HG03159 (cell line): ENCODE results near the gene ASPA.
"Not testable (repeated sequence)": the region's sequence is repeated elsewhere in the genome, so short reads cannot be mapped to it uniquely, and the experiment has no call there.

Experiments
- ATAC-seq: cut with Tn5 transposase; IDR thresholded peaks from one replicate; pipeline ENCODE4 v1.9.1; 2021; ENCODE audit warnings: mild to moderate bottlenecking, moderate library complexity; ENCODE audit not compliant: unreplicated experiment

ASPA gene

DNA sequence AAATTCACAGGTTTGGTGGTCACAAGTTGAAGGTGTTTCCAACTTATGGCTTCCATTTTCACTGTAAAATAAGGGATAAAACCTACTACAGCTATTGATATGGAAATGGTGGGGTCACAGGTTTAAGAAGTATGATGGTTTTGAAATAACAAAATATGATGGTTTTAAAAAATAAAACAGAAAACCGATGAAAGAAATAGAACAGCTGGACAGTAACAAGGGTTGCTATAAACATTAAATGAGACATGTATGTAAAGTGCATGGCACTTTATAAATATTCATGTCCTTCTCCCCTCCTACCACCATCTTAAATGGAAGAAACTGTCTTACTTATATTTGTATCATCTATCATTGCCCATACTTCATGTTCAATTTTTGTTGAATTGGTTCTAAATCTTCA, 31.3 kb downstream of the ASPA start:
- no peak for ATAC-seq

DNA sequence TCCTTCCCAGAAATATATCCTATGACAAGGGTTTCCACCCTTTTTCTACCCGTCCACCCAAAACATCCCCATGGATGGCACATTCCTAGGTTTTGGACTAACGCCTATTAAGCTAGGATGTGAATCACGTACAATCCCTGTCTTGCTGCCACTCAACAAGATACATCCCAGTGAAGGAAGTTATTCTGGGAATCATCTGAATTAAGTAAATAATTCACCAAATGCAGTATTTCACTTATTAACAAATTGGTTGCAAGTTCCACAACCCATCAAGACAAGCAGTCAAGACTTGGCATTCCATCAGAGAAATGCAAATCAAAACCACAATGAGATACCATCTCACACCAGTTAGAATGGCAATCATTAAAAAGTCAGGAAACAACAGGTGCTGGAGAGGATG, 32.1 kb downstream of the ASPA start:
- no peak for ATAC-seq

DNA sequence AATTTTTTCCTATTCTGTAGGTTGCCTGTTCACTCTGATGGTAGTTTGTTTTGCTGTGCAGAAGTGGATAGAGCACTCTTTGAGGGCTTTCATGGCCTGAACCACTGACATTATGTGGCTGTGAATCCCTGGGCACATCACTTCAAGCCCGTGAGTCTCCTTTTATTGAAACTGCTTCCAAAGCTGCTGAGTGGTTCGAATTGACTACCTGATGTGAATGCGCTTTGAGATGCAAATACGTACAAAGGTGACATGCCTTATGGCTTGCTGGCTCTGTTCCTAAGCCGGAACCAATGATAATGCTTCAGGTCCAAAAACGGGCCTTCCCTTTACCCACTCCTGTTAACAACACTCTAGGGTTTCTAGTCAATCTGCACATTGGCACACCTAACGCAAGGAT, 34.3 kb downstream of the ASPA start:
- ATAC-seq: no peak

DNA sequence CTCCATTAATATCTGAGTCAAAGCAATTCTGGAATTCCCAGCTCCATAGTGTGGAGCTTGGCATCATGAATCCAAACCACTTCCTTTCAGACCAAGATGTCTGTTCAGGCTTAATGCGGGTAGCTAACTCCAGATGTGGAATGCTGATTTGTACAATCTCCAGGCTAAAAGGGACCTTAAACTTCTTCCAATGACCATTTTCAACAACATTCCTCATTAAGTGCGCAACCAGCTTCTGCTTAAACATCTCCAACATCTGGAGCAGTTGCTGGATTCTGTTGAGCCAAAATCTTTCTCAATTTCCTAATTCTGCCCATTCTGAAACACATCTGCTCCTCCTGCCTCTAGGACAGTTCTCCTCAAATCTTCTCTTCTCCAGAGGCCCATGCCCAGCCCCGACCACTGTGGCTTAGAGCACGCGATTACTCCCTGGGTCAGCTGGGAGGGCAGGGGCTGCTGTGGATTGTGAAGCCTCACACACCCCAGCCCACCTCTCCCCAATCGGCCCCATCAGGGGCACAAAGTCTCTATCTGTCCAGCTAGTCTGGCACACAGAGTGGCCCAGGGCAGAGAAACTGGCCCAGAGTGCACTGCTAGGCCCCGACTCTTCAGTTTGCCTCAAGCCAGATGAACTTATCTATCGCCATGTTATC, 36.2 kb downstream of the ASPA start:
- ATAC-seq: no peak

DNA sequence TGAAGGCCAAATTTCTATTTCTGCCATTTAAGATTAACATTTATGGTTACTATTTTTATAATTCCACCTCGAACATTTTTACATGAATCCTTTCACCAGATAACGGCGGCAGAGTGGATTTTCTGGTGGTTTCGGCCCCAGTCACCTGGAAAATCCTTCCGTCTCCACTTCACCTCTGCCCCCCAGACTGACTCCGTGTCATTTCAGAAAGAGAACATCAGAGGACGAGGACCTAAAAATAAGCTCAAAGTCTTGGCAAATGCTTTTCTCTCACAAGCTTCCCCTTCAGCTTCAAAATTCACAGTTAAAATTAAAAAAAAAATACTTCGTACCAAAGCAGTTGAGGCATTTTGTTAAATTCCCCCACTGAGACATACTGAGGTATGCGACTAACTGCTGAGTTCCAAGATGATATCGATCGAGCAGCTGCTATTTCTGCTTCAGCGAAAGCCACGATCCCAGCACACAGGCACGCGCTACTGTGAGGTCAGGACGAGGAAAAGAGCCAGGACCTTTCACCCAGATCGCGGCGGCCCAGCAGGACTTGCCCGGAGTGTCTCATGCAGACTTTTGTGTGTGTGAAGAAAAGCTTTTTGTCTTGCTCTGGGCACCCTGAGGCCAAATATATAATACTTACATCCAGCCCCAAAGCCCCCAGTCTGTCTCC, 36.8 kb downstream of the ASPA start:
- ATAC-seq: no peak

DNA sequence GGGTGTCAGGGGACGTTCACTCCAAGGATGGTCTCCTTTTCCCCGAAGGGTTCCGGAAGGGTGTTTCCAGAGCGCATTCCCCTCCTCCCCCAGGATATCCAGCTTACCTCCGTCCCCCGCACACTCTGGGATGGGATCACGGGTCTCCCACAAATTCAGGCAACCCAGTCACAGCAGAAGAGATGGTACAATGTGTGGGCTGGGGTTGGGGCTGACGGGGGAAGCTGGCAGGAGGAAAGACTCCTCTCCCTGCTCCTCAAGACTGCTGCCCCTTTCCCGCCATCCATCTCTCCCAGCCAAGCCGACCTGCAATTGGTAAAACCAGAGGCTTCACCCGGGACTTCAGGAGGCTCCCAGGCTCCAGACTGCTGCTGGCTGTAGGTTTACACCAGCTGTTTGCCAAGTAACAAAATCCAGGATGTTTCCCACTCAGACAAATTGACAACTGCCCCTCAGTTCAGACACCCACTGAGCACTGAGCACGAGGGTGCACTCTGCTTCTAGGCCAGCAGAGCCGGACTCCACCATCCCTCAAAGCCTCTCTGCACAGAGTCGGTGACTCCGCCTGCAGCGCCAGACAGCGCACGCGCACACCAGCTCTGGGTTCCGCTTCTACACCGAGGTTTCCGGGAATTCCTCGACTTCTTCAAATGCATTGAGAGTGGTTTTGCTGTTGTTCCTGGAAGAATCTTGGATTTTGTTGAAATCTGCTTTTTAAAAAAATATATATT, 37.7 kb downstream of the ASPA start:
- ATAC-seq: no peak

DNA sequence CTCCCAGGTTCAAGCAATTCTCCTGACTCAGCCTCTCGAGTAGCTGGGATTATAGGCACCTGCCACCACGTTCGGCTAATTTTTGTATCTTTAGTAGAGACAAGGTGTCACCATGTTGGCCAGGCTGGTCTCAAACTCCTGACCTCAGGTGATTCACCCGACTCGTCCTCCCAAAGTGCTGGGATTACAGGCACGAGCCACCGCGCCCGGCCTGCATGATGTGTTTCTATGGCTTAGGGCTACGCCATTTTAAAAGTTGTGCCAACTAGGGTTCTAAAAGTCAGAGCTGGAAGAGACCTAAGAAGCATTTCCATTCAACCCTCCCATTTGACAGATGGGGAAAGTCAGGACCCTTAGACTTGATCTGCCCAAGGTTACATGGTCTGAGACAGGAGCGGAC, 38.4 kb downstream of the ASPA start:
- ATAC-seq: not testable (repeated sequence)

DNA sequence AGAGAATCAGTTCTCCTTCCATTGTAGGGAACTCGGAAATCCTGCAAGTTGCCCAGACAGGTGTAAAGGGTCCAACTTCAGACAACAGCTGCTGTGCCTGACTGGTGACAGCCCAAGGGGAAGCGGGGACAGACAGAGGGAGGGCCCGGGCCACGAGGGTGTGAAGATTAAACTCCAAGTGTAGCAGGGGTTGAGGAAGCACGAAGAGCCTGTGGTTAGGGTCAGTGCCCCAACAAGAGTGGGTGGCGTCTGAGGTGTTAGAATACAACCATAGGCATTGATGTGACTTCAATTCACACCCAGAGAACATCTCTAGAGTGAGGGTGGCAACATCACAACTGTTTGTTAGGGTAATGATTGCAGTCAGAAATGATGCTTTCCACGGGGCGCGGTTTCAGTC, 39.1 kb downstream of the ASPA start:
- no peak for ATAC-seq

DNA sequence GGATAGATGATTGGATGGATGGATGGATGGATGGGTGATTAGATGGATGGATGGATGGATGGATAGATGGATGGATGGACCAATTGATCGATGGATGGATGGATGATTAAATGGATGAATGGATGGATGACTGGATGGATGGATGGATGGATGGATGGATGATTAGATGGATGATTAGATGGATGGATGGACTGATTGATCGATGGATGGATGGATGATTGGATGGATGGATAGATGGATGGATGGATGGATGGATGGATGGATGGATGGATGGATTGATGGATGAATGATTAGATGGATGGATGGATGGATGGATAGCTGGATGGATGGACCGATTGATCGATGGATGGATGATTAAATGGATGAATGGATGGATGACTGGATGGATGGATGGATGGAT, 43.7 kb downstream of the ASPA start:
- not testable (repeated sequence) for ATAC-seq

DNA sequence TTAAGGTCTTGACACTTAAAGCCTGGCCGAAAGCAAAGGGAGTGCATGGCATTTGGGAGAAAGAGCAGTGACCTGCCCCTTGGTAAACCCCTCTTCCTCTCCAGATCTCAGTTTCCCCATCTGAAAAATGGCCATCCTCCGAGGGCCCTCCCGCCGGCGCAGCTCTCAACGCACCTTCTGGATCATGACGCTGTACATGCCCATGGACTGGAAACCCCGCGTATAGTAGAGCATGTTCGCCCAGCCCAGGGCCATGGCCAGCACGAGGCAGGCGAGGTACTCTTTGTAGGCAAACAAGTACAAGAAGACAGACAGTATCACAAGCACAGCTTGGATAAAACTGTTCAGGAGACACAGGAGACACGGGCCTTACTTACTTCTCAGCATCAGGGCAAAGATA, 48.2 kb downstream of the ASPA start:
- no peak for ATAC-seq

DNA sequence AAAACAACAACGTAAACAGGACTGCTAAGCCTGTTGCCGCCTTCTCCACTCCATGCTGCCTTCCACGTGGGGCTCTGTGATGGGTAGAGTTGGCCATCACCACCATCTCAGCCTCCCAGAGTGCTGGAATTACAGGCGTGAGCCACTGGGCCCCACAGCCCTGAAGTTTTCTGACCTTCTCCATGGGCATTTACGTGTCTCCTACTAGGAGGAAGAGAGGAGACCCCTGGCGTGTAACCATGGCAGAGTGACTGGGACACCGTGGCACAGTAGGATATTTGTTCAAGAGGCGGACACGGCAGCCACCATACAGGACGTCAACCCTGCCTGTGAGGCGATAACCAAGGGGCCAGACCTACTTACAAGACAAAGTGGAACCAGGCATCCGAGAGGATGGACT, 50.7 kb downstream of the ASPA start:
- ATAC-seq: no peak

DNA sequence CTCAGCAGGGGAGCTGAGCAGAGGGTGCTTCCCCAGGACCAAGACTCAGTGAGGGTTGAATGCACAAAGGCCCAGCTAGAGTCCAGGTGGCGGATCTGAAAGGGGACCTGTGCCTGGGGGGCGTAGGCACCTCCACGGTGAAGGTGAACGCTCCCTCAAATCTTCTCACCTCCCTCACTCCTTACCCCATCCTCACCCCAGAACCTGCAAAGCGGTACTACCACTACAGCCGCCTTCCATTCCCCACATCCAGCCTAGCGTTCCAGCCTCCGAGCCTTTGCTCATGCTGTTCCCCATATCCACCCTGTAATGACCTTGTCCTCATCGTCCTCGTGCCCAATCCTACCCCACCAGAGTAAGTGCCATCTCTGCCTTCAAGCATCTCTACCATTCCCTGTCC, 51.2 kb downstream of the ASPA start:
- no peak for ATAC-seq

DNA sequence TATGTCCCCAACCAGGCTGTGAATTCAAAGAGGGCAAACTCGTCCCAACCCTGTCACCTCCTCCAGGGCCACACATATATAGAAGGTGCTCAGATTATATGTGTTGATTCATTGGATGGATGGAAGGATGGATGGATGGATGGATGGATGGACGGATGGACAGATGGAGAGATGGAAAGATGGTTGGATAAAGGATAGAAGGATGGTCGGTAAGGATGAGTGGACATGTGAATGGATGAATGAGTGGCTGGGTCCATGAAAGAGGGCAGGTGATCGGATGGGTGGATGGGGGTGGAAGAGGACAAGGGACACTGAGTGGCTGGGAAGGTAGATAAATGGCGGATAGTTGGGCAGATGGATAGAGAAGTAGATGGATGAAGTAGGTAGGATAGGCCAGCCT, 51.7 kb downstream of the ASPA start:
- no peak for ATAC-seq

DNA sequence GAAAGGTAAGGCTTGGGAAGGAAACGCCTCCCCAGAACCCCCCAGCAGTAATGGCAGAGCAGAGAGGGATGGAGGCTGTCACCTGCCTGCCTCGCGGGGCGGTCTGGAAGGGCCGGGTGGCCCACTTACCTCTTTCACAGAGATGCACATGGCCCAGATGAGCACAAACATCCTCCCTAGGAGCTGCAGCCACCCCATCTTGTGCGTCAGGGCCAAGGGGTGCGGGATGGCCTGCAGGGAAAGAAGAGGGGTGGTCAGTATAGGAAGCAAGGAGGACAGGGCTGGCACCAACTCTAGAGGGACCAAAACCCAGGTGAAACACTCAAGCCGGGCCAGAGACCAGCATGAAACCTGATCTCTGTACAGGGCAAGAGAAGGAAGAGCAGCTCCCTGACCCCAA, 52.1 kb downstream of the ASPA start:
- no peak for ATAC-seq

DNA sequence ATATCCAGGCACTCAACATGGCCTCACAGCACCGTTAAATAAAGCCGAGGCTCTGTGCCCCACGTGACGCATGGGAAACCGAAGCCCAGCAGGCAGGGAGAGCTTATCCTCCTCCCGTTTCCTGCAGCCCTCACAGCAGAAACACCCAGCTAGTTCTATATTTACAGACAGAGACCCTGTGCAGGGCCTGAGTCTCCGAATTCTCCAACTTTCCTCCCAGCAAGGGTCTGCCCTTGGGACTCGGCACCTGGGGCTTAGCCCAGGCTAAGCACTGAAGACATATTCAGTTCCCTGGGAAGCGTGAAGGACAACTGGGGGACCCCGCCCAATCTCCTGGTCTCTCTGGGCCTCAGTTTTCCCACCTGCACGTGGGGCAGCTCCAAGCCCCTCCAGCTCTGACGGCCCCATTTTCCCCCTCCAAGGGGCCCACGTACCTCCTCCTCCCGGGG, 52.6 kb downstream of the ASPA start:
- no peak for ATAC-seq

DNA sequence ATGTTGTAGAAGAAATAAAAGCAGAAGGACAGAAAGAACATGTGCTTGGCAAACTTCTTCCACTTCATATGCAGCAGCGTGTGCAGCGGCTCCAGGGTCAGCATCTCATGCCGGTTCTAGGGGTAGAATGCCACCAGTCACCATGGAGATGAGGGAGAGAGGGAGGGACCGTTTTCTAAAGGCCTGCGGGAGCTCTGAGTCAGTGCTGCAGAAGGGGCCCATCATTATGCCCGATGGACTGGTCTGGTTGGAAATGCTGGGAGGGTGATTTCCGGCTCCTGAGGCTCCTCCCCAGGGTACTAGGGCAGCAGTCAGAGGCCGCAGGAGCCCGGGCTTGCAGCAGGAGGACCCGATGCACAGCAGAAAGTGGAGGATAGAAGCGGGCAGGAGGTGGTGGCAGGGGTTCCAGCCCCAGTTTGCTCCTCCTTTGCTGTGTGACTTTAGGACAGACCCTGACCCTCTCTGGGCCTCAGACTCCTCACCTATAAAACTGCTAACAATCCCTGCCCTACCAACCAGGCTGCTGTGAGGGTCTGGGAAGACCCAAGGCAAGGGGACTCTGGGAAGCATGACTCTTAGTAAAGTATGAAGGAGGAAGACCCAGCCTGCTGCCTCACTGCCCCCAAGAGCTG, 53.2 kb downstream of the ASPA start:
- no peak for ATAC-seq

DNA sequence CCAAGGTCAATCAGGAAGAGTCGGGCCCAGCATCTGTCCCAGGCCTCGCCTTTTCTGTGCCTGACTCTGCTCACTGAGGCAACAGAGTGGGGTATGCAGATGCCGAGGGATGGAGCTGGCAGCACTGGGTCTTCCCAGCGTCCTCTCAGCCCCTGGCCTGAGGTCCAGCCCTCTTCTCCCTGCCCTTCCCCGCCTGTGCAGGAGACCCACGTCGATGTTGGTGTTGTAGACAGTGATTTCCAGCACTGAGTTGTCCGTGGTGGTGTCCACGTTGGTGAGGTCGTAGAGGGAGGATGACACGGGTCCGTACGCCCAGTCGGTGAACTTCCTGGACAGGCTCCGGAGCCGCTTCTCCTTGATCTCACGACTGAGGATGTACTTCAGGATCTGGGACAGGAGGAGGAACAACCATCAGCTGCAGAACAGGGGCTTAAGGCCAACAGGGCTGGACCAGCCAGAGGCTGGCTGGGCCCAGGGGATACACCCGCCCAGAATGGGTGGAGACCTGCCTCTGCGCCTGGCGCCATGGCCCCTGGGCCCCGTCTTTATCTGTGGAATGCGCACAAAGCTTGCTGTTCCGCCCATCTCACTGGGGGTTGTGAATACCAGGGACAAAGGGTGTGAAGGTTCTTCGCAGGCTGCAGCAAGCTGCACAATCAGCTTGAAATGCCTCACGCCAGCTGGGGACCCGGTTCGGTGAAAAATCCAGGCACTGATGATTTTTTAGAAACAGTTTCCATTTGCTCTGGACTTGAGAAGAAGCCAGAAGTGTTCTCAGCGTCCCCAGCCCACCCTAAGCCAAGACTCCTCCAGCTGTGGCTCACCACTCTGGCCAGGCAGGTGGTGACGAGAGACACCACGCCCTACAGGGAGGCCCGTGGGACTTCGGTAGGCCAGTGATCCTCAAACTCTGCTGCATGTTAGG, 54.3 kb downstream of the ASPA start:
- no peak for ATAC-seq

DNA sequence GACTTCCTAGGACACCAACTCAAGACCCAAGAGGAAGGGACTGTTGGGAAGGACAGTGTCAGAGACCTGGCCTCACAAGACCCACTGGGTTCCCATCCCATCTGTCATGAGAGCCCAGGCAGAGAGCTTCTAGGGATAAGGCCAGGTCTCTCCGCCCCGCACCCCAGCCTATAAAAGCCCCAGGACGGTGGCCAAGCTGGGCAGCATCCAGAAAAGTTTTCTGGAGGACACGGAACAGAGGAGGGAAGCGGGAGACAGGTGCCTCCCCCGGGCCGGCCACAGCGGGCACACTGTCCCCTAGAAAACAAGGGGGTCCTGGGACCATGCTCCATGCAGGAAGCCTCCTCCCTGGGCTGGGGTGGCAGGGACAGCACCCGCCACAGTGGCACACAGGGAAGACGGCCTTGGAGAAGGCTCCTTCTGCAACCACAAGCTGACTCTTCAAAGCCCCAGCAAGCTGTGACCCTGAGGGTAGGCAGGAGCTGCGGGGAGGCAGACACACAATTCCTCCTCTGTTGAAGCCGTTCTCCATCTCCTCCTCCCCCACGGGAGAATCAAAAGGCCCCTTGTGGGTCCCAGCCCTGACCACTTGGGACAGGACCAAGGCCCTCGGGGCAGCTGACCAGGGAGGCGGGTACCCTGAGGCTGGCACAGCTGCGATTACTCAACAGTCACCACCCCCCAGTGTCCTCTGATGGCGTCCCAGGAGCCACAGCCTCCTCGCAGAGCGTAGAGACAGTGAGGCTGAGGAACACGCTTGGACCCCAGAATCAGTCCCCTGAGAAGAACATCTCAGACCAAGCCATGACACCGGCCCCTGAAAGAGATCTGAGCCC, 55.7 kb downstream of the ASPA start:
- ATAC-seq: no peak

DNA sequence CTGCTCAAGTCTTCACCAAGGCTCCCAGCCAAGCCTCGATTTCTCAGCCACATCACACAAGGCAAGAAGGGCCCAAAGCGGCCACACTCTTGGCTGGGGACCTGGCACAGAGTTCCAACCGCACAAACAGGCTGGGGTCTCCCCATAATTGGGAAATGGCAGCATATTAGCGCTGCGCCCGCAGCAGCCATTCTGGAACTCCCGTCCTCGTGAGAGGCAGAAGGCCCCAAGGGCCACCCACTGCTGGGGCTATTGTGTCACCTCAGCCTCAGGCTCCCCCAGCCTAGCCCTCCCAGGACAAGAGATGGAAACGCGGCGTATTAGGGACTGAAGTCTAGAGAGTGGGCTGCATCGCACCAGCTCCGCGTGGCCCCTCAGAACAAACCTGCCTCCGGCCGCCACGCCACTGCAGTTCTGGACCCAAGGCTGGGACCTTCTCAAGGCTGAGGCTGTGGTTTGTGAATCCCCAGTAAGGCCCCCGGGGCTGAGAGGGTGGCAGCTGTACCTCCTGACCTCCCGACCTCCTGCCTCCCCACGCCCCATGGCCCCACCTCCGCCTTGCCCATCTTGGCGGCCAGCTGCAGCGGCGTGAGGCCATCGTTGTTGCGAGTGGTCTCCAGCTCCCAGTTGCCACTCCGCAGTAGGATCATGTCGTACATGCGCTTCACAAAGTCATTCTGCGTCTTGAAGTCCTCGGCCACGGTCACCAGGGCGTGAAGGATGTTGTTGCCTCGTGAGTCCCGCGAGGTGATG, 56.5 kb downstream of the ASPA start:
- no peak for ATAC-seq
